Spinal cord (tissue), 10 donors: ENCODE measurements around the gene HHATL. TPM values are rescaled to one million over a fixed set of nuclear protein-coding genes. Genes with fewer than 3 reads are reported as not detected.
A peak's percentile ranks its signal among the peaks of the same experiment; 100 is the strongest.

ENCODE experiments used
- DNase-seq, 6 donors: peaks; one replicate each; pipeline versions ENCODE4 v3.0.0 to v3.0.0-alpha.2; 2013 to 2015; ENCODE audit warnings: low spot score in 6 of 6, low read depth in 4 of 6
- H3K27ac ChIP-seq: one replicate; pipeline ENCODE4 v1.5.1; 2013; ENCODE audit warnings: low read depth, low read length, control low read depth
- H3K27me3 ChIP-seq: one replicate; pipeline ENCODE4 v1.6.1; 2013; ENCODE audit warnings: low read length; ENCODE audit not compliant: control insufficient read depth, insufficient read depth
- H3K36me3 ChIP-seq: one replicate; pipeline ENCODE4 v1.6.1; 2013; ENCODE audit warnings: low read length; ENCODE audit not compliant: control insufficient read depth, insufficient read depth
- H3K4me1 ChIP-seq: one replicate; pipeline ENCODE4 v1.6.1; 2013; ENCODE audit warnings: low read length; ENCODE audit not compliant: control insufficient read depth, insufficient read depth
- H3K4me3 ChIP-seq: one replicate; pipeline ENCODE4 v1.5.1; 2013; ENCODE audit warnings: low read depth, low read length, control low read depth
- H3K9me3 ChIP-seq: one replicate; pipeline ENCODE4 v1.6.1; 2013; ENCODE audit warnings: low read length; ENCODE audit not compliant: control insufficient read depth, insufficient read depth
- WGBS: methylation state at CpG from one replicate; pipeline ENCODE4 v1.1.5; 2013; ENCODE audit warnings: missing lambda C conversion rate; ENCODE audit not compliant: insufficient coverage; 5-methylcytosine and 5-hydroxymethylcytosine counted together
- polyA plus RNA-seq, 2 donors: library from polyadenylated mRNA; unstranded; fragments of 120-200 nt; gene quantifications; one replicate each; pipeline ENCODE4 v1.2.1, GENCODE V29; 2013; ENCODE audit not compliant: insufficient read length in 2 of 2
- total RNA-seq, 2 donors: library from RNA; depleted of rRNA in 1 of 2; stranded (reverse); fragments of 120-200 nt in 1 of 2; fragments of >200 nt in 1 of 2; gene quantifications; one replicate each; pipeline versions ENCODE4 v1.2.3 to v1.2.4, GENCODE V29; 2013 to 2014
- donor health status: healthy.

The HHATL gene
- total and polyA plus RNA-seq, 4 donors, result 2.1 to 7.2 (median 3.5) TPM

DNA sequence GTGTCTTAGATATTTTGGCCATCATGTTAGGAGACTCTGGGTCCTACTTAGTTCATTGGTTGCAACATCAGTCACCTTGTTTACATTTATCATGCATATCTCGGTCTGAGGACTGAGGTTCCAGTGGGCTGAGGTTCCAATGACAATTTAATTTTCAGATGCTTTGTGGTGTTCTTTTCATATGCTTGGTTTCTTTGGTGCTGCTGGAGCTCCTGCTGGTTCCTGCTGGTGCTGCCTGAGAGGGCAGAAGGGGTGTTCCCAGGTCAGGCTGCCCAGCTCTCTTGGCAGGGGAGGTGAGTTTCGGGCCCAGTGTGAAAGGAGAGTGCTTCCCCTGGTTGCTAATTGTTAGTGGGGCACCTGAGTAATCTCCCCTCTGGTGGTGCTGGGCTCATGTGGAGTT lies 24.2 kb downstream of the HHATL start:
- Histone ChIP-seq H3K27me3 (no peaks in the 10 kb centered on the region), H3K27ac (no peak overlapping the region), H3K4me3 (no peak overlapping the region), H3K36me3 (no peaks in the 10 kb centered on the region), H3K9me3 (no peaks in the 10 kb centered on the region), H3K4me1 (no peaks in the 10 kb centered on the region)
- 100% methylated on average over 1 of the region's 2 CpGs for WGBS
- no peak for DNase-seq

DNA sequence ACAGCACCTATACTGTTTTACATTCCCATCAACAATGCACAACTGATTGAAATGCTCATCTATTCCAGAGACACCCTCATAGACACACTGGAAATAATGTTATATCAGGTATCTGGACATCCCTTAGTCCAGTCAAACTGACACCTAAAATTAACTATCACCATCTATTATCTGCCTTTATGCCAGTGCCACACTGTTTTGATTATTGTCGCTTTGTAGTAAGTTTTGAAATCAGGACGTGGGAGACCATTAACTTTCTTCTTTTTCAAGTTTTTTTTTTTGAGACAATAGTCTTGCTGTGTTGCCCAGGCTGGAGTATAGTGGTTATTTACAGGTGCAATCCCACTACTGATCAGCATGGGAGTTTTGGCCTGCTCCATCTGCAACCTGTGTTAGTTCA lies 26.7 kb downstream of the HHATL start:
- no peak overlapping the region for H3K27ac ChIP-seq
- DNase-seq, result no peak
- no peaks in the 10 kb centered on the region for H3K27me3 ChIP-seq
- no peaks in the 10 kb centered on the region for H3K4me1 ChIP-seq
- H3K4me3 ChIP-seq, result no peak overlapping the region
- no peaks in the 10 kb centered on the region for H3K36me3 ChIP-seq
- no peaks in the 10 kb centered on the region for H3K9me3 ChIP-seq
- no CpG with 5 or more reads among the region's 2 CpGs for WGBS

DNA sequence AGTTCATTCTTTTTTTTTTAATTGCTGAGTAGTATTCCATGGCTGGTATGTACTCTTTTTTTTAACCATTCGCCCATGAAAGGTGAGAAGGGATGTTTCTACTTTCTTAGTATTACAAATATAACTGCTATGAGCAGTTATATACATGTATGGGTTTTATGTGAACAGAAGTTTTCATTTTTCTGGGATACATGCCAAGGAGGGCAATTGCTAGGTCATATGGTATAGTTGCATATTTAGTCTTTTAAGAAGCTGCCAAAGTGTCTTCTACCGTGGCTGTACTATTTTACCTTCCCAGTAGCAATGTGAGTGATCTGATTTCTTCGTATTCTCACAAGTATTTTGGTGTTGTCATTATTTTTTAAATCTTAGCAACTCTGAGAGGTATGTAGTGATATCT lies 28.5 kb downstream of the HHATL start:
- DNase-seq, result peak in 1 of 6 donors; percentile 26
- H3K9me3 ChIP-seq, result no peaks in the 10 kb centered on the region
- no peaks in the 10 kb centered on the region for H3K27me3 ChIP-seq
- H3K36me3 ChIP-seq, result no peaks in the 10 kb centered on the region
- no CpG with 5 or more reads among the region's 3 CpGs for WGBS
- H3K4me3 ChIP-seq, result no peak overlapping the region
- H3K4me1 ChIP-seq, result no peaks in the 10 kb centered on the region
- no peak overlapping the region for H3K27ac ChIP-seq

DNA sequence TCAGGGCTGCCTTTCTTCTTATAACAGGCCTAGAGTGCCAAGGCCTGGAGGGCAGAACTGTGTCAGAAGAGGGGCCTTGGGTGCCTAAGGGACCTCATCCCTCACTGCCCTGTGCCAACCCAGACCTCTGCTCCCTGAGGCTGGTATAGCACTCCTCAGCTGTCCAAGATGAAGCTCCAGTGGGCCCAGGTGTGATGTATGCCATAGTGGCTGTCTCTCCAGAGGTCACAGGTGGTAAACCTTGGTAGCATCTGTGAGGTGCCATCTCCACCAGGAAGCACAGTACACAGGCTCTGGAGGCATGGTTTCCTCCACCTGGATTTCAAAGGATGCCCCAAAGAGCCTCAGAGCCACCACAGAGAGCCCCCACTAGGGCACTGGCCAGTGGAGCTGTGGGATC lies 29.5 kb downstream of the HHATL start:
- peaks cover 6% of the 10 kb centered on the region for H3K4me1 ChIP-seq
- no peaks in the 10 kb centered on the region for H3K9me3 ChIP-seq
- H3K27me3 ChIP-seq, result no peaks in the 10 kb centered on the region
- no peak overlapping the region for H3K27ac ChIP-seq
- no peak overlapping the region for H3K4me3 ChIP-seq
- no peak for DNase-seq
- no peaks in the 10 kb centered on the region for H3K36me3 ChIP-seq

DNA sequence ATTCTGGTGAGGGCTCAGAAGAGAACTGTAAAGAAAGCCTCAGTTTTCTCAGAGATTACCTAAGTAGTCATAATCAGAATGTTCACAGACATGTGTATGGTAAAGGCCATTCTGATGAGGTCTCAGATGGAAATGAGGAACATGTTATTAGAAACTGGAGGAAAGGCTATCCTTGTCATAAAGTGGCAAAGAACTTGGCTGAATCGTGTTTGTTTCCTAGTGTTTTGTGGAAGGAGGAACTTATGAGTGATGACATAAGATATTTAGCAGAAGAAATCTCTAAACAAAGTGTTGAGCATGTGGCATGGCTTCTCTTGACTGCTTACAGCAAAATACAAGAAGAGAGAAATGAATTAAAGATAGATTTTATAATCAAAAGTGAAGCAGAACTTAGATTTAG lies 30.1 kb downstream of the HHATL start:
- no peak for DNase-seq
- H3K4me1 ChIP-seq, result peaks cover 11% of the 10 kb centered on the region
- no peak overlapping the region for H3K27ac ChIP-seq
- H3K36me3 ChIP-seq, result no peaks in the 10 kb centered on the region
- 67% methylated on average over 1 of the region's 1 CpG for WGBS
- H3K9me3 ChIP-seq, result no peaks in the 10 kb centered on the region
- no peaks in the 10 kb centered on the region for H3K27me3 ChIP-seq
- H3K4me3 ChIP-seq, result no peak overlapping the region

DNA sequence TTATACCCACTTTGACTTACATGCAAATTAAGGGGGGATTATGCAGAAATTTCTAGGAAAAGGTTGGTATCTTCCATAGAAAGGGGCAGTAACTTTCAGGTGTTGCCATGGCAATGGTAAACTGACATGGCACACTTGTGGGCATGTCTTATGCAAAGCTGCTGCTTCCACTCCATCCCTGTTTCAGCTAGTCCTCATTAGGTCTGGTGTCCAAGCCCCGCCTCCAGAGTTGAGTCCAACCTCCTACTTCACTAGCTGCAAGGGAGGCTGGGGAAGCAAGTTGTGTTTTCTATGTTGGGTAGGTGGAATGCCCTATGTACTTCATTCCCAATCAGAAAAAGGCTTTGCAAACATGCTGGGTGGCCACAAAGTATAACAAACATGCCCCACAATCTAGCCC lies 31.9 kb downstream of the HHATL start:
- DNase-seq, result no peak
- peaks cover 27% of the 10 kb centered on the region for H3K4me1 ChIP-seq
- H3K27me3 ChIP-seq, result no peaks in the 10 kb centered on the region
- H3K36me3 ChIP-seq, result peaks cover 5% of the 10 kb centered on the region
- no CpG with 5 or more reads among the region's 1 CpG for WGBS
- no peak overlapping the region for H3K4me3 ChIP-seq
- no peaks in the 10 kb centered on the region for H3K9me3 ChIP-seq
- no peak overlapping the region for H3K27ac ChIP-seq

DNA sequence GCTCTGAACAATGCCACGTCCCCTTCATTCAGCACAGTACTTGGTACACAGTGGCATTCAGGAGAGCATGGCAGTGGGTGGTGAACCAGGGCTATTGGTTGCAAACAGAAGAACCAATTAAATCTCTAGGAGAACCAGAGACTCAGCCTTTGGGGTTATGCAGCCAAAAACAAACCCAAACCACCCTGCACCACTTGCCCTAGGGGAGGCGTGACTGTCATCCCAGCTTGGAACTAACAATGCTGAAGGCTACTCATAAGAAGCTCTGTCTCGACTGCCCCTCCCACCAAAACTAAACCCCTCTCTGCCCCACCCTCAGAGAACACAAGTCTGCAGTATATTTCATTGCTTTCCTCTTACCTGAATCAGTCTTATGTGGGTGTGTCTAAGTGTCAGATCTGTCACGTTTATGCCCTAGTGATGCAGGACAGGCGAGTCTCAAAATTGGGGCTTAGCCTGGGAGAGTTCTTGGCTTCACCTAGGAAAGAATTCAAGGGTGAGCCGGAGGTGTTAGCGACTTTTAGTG lies 32.5 kb downstream of the HHATL start:
- H3K36me3 ChIP-seq, result peaks cover 10% of the 10 kb centered on the region
- 91% methylated on average over 5 of the region's 7 CpGs for WGBS
- H3K9me3 ChIP-seq, result no peaks in the 10 kb centered on the region
- H3K4me3 ChIP-seq, result no peak overlapping the region
- H3K27ac ChIP-seq, result no peak overlapping the region
- no peaks in the 10 kb centered on the region for H3K27me3 ChIP-seq
- H3K4me1 ChIP-seq, result peaks cover 30% of the 10 kb centered on the region
- DNase-seq, result no peak

DNA sequence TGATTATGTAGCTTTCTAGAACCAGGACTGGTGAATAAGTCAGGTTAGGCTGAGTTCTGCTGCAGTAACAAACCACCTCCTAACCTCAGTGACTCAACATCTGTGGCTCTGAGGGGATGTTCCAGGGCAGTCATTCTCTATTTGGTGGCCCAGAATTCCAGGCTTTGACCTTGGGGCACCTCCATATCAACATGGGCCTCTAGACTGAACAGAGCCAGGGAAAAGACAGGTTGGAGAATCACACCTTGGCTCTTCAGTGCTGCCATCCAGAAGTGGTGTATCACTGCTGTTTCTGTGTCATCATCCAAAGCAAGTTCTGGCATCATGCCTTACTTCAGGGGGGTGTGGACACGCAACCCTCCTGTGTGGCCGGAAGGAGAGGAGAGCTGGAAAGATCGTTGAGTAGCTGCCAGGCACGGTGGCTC lies 33.8 kb downstream of the HHATL start:
- Histone ChIP-seq H3K27ac (no peak overlapping the region), H3K9me3 (no peaks in the 10 kb centered on the region), H3K4me3 (no peak overlapping the region), H3K27me3 (no peaks in the 10 kb centered on the region), H3K36me3 (peaks cover 23% of the 10 kb centered on the region), H3K4me1 (peaks cover 30% of the 10 kb centered on the region)
- 100% methylated on average over 4 of the region's 4 CpGs for WGBS
- no peak for DNase-seq

DNA sequence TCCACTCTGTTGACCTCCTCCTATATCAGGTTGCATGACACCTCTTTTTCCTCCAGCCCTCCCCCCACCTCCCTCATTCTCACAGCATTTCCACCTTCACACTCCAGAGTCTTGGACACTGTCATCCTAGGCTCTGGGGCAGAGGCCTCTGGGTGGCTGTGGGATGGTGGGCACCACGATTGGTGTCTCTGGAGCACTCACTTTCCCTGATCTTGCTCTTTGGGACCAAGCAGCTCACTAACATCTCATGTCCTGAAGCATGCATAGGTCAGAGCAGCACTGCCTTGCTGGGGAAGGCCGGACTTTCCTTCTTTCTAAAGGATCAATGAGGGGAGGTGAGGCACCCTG lies 34.2 kb downstream of the HHATL start:
- peaks cover 28% of the 10 kb centered on the region for H3K36me3 ChIP-seq
- H3K4me3 ChIP-seq, result no peak overlapping the region
- no peak for DNase-seq
- no peaks in the 10 kb centered on the region for H3K9me3 ChIP-seq
- no peaks in the 10 kb centered on the region for H3K27me3 ChIP-seq
- peaks cover 30% of the 10 kb centered on the region for H3K4me1 ChIP-seq
- no peak overlapping the region for H3K27ac ChIP-seq
- WGBS, result 100% methylated on average over 1 of the region's 2 CpGs

DNA sequence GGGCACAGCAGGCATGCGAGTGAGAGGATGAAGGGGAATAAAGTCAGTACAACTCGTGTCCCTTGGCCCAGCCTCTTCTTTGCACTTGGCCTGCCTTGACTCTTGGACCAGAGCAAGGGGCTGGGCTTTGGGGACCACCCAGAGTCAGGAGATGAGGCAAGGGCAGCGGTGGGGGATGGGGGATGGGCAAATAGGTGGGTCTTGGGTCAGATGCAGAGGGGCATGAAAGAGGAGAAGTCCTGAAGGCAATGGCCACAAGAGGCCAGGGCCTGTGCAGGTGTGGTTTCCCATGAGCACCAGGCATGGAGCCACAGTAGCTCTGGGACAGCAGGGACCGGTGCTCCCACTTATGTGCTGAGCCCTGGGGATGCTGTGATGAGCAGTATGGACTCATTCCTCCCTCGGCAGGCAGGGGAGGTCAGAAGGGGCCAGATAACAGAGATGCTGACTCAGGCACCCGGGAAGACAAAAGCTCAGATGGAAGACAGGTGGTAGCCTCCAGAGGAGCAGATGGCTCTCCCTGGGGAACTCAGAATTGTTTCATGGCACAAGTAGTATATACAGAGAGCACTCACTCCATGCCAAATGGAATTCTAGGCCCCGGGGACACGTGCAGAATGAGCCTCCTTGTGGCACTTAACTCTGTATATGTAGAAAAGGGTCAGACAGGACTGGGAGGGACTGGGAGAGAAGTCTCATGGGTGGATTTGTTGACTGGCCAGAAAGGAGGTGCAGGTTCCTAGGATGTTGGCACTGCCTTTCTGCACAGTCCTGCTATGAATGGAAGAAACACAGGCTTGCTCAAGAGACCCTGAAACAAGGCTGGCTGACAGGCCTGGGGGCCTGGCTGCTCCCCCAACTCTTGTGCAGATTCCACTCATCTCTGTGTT lies 34.8 kb downstream of the HHATL start:
- Histone ChIP-seq H3K27ac (no peak overlapping the region), H3K27me3 (no peaks in the 10 kb centered on the region), H3K9me3 (no peaks in the 10 kb centered on the region), H3K4me3 (no peak overlapping the region), H3K4me1 (peaks cover 30% of the 10 kb centered on the region), H3K36me3 (peaks cover 34% of the 10 kb centered on the region)
- peak in 2 of 6 donors; percentile 45 to 72 for DNase-seq
- 34% methylated on average over 8 of the region's 8 CpGs for WGBS
